HepG2 (cell line): ENCODE data around the gene PFAS. TPM values are rescaled to one million over a fixed set of nuclear protein-coding genes. Genes with fewer than 3 reads are reported as not detected.

Experiments used
- ATF2 ChIP-seq: sonication (generic); formaldehyde crosslinking; IDR thresholded peaks from 2 replicates; pipeline ENCODE4 v1.4.0; 2020; ENCODE audit warnings: missing genetic modification reagents
- CERS6 ChIP-seq: sonication (generic); formaldehyde crosslinking; IDR thresholded peaks from 2 replicates; pipeline ENCODE4 v1.5.0; 2020; ENCODE audit warnings: missing genetic modification reagents
- DZIP1 ChIP-seq: sonication (generic); formaldehyde crosslinking; IDR thresholded peaks from 2 replicates; pipeline ENCODE4 v1.5.0; 2020; ENCODE audit warnings: mild to moderate bottlenecking, missing genetic modification reagents
- HNF4G ChIP-seq, 2 experiments: sonication (generic) in 1 of 2; formaldehyde crosslinking in 1 of 2; IDR thresholded peaks; 2 replicates each; pipeline versions ENCODE4 v1.4.0 to v1.6.1; 2011 to 2020; ENCODE audit warnings: borderline replicate concordance in 2 of 2, low read depth in 2 of 2, mild to moderate bottlenecking in 2 of 2, low read length in 1 of 2, missing genetic modification reagents in 1 of 2, moderate library complexity in 1 of 2
- HOXA3 ChIP-seq: sonication (generic); formaldehyde crosslinking; IDR thresholded peaks from 2 replicates; pipeline ENCODE4 v1.5.0; 2020; ENCODE audit warnings: missing genetic modification reagents
- NONO ChIP-seq, 2 experiments: fragments of 450-650 bp in 1 of 2; sonication (generic) in 1 of 2; formaldehyde crosslinking in 1 of 2; IDR thresholded peaks in 1 of 2; conservative IDR thresholded peaks in 1 of 2; 2 replicates each; pipeline versions ENCODE4 v1.6.1 to v1.8.0; 2017 to 2022; ENCODE audit warnings: mild to moderate bottlenecking in 1 of 2, missing genetic modification reagents in 1 of 2, moderate library complexity in 1 of 2
- RNF219 ChIP-seq: sonication (generic); formaldehyde crosslinking; IDR thresholded peaks from 2 replicates; pipeline ENCODE4 v1.5.0; 2020; ENCODE audit warnings: mild to moderate bottlenecking, missing genetic modification reagents
- SATB2 ChIP-seq: sonication (generic); formaldehyde crosslinking; IDR thresholded peaks from 2 replicates; pipeline ENCODE4 v1.5.0; 2020; ENCODE audit warnings: missing genetic modification reagents
- SNAPC2 ChIP-seq: sonication (generic); formaldehyde crosslinking; IDR thresholded peaks from 2 replicates; pipeline ENCODE4 v1.8.1; 2022; ENCODE audit warnings: mild to moderate bottlenecking, missing genetic modification reagents
- STAT6 ChIP-seq: sonication (generic); formaldehyde crosslinking; IDR thresholded peaks from 2 replicates; pipeline ENCODE4 v1.4.0; 2020; ENCODE audit warnings: missing genetic modification reagents, mild to moderate bottlenecking, borderline replicate concordance
- TAF15 ChIP-seq: fragments of 200-400 bp; formaldehyde crosslinking; IDR thresholded peaks from one replicate; pipeline ENCODE4 v1.6.1; 2018; ENCODE audit warnings: mild to moderate bottlenecking, low read depth, low read length; ENCODE audit not compliant: poor library complexity, severe bottlenecking
- ZBTB3 ChIP-seq: sonication (generic); formaldehyde crosslinking; IDR thresholded peaks from 2 replicates; pipeline ENCODE4 v1.4.0; 2020; ENCODE audit warnings: low read depth, mild to moderate bottlenecking, moderate library complexity, missing genetic modification reagents, borderline replicate concordance
- ZEB1 ChIP-seq: IDR thresholded peaks from 2 replicates; pipeline ENCODE4 v1.6.1; 2012; ENCODE audit warnings: mild to moderate bottlenecking, low read depth, inconsistent platforms; ENCODE audit not compliant: insufficient replicate concordance
- ZFAT ChIP-seq: sonication (generic); formaldehyde crosslinking; conservative IDR thresholded peaks from 2 replicates; pipeline ENCODE4 v1.8.1; 2023; ENCODE audit warnings: missing genetic modification reagents, inconsistent platforms
- ZNF205 ChIP-seq: IDR thresholded peaks from 2 replicates; pipeline ENCODE4 v1.6.1; 2018; ENCODE audit warnings: missing biosample characterization, missing genetic modification reagents
- polyA plus RNA-seq, 8 experiments: library from polyadenylated mRNA; depleted of rRNA in 3 of 8; stranded (reverse) in 7 of 8; unstranded in 1 of 8; fragments of >200 nt; fragmentation: Illumina TruSeq in 4 of 8; extraction: Trizol in 4 of 8; gene quantifications; 2 replicates each; pipeline versions ENCODE4 v1.2.1 to v1.2.3, GENCODE V29; 2011 to 2016; ENCODE audit warnings: low read depth in 4 of 8, missing spikeins in 1 of 8, mixed read lengths in 1 of 8; ENCODE audit not compliant: insufficient read depth in 1 of 8
- total RNA-seq, 5 experiments: library from RNA; depleted of rRNA; stranded (reverse); fragments of >200 nt; fragmentation: Illumina TruSeq; extraction: Trizol; gene quantifications; 2 replicates each; pipeline ENCODE4 v1.2.3, GENCODE V29; 2016; ENCODE audit warnings: low read depth in 1 of 5

Gene PFAS
- total and polyA plus RNA-seq, 2 of the 13 experiments (the other 11 are each of a cell fraction or from before 2014, with no cell fraction given), result 49.4 to 58.2 TPM

- no peak; the same call in none of the 2 replicates for TF ChIP-seq ATF2
- peak; percentile 32; the same call in 1 of the 2 replicates for TF ChIP-seq SNAPC2 (CRISPR knock-in tag)
- 0 out of 2 replicates have a peak, but pooled peaks have one; percentile 8 for TF ChIP-seq CERS6 (CRISPR knock-in tag)
- TF ChIP-seq TAF15, result no peak
- TF ChIP-seq DZIP1 (CRISPR knock-in tag), result 0 out of 2 replicates have a peak, but pooled peaks have one; percentile 58
- 0 out of 2 replicates have a peak, but pooled peaks have one; percentile 24 for TF ChIP-seq ZBTB3 (CRISPR knock-in tag)
- no peak for TF ChIP-seq ZFAT (CRISPR knock-in tag)
- TF ChIP-seq HNF4G (IDR thresholded peaks at IDR 0.05; ENCODE audit: borderline replicate concordance, low read depth, low read length), result 0 out of 2 replicates have a peak, but pooled peaks have one; percentile 9
- peak; percentile 48; the same call in 1 of the 2 replicates for TF ChIP-seq HNF4G (CRISPR knock-in tag; IDR thresholded peaks at IDR 0.05; ENCODE audit: borderline replicate concordance, low read depth)
- TF ChIP-seq NONO (IDR thresholded peaks at IDR 0.05), result no peak
- TF ChIP-seq NONO (CRISPR knock-in tag; conservative IDR thresholded peaks at IDR 0.05), result 0 out of 2 replicates have a peak, but pooled peaks have one; percentile 46
- TF ChIP-seq ZNF205, result no peak; the same call in 1 of the 2 replicates
- TF ChIP-seq STAT6 (CRISPR knock-in tag), result 0 out of 2 replicates have a peak, but pooled peaks have one; percentile 23
- 0 out of 2 replicates have a peak, but pooled peaks have one; percentile 48 for TF ChIP-seq RNF219 (CRISPR knock-in tag)
- TF ChIP-seq SATB2 (CRISPR knock-in tag), result no peak; the same call in 1 of the 2 replicates
- no peak for TF ChIP-seq ZEB1
- peak; percentile 84 for TF ChIP-seq HOXA3 (CRISPR knock-in tag)
Observed at GRCh38 chr17:8222630-8223355, 26.3 kb upstream of the PFAS start (continued).
